ENCODE results near the gene B3GNT3.

Gene B3GNT3, protein sequence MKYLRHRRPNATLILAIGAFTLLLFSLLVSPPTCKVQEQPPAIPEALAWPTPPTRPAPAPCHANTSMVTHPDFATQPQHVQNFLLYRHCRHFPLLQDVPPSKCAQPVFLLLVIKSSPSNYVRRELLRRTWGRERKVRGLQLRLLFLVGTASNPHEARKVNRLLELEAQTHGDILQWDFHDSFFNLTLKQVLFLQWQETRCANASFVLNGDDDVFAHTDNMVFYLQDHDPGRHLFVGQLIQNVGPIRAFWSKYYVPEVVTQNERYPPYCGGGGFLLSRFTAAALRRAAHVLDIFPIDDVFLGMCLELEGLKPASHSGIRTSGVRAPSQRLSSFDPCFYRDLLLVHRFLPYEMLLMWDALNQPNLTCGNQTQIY

DNA sequence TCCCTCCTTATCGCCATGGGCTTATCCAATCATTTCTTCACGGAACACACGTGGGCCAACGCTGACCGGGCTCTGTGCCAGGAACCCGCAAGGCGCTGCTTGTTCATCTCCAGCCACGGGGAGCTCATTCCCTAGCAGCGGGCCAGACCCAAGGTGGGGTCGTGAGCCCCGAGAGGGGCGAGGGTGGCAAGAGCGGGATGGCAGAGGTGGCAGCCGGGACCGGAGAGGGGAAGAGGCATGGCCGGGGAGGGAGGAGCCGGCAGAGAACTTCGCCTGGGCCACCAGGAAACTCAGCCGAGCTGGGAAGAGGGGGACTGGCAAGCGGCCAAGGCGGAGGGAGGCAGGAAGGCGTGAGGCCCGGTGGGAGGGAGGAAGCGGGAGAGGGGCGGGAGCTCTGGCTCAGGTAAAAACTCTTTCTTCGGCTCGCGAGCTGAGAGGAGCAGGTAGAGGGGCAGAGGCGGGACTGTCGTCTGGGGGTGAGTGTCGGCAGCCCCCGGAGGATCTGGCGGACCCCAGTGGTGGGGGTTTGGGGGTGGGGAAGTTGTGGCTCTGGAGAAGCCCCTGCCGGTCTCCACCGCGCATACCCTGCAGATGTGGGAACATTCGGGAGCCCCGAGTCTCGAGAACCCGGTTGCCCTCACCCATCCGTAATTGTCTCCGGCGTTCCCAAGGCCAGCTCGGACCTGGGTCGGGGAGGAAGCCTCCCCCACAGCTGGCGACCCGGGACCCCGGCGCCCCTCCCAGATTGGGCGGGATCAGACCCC lies at the start of gene B3GNT3:
Gene B3GNT3, plus strand, starts transcription at position 408 of the 764 bp plus-strand sequence. CDS start 12,670 bp downstream, outside the sequence.
- DNase-seq, result no peak

DNA sequence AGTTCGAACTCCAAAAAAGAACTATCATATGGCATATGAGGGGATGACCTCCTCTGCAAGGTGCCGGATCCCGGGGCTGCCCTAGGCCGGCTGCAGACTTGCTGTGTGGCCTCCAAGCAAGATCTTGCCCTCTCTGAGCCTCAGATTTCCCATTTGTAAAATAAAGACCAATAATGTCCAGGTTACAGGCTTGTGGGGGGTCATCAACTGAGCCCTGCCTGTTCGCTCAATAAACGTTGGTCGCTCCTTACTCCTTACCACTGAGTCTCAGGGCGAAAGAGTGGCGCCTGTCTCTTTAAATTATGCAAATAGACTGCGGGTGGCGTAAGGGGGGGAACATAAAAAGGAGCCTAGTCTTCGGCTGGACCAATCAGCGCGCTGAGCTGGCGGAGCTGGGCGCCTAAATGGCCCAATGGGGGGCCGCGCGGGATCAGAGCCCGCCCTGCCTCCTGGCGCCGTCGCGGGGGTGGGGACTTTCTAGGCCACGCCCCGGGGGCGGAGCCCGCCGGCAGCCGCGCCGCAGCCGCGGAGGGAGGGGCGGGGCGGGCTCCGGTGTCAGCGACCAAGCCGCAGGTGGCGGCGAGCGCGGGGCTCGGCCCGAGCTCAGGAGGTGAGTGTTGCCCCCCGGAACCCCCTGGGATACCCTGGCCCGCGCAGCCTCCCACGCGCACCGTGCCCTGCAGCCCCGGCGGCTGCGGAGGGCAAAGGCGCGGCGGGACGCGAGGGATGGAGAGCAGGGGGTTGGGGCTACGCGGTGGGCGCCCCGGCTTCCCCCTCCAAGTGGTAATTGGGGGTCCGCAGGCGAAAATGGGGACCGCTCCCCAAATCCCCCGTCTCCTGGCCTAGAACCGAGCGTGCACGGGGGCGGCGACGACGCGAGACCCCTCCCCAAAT lies 47.5 kb upstream of the B3GNT3 start:
- peak; percentile 94 for DNase-seq

DNA sequence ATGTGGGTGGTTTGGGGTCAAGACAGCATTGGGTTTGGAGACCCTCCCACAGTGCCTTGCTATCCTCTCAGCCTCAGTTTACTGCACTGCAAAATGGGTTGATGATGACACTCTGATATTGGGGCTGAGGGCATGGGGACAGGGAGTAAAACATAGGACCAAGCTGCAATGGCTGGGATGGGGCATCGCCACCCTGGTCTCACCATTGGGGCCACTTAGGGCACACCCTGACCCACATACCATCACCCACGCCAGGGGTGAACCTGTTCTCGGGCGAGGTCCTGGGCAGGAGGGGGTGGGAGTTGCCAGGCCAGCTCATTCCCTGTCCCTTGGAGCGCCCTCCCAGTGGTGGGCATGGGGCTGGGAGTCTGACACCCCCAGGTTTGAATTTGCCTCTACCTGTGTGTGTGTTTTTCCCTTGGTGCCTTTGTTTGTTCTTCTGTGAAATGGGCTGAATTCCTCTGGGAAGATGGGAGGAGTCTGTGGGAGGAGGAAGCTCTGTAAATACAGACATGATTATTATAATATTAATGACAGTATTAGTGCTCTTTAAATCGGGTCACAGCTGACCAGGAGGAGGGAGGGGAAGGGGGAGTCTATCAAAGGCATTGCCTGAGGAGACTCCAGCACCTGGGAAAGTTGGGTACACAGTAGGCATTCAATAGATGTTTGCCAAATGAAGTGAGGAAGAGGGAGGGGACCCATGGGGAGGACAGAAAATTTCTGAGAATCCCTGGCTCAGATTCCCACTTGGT lies 45.9 kb upstream of the B3GNT3 start:
- DNase-seq, result no peak

DNA sequence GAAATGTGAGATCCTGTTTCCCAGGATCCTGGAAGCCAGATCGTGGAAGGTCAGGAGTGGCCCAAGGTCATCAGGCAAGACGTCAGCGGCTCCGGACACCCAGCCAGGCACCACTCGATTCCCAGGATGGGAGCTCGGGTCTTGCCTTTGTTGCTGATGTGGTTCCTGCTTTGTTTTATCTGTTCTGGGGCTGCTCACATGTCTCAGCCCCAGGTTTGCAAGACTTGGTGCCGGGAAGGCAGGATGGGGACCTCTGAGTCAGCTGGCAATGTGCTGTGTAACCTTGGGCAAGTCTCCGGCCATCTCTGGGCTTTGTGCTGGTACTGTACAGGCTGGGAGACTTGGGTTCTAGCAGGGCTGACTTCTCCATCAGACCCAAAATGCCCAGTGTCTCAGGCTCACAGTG lies 45.0 kb upstream of the B3GNT3 start:
- DNase-seq, result no peak

DNA sequence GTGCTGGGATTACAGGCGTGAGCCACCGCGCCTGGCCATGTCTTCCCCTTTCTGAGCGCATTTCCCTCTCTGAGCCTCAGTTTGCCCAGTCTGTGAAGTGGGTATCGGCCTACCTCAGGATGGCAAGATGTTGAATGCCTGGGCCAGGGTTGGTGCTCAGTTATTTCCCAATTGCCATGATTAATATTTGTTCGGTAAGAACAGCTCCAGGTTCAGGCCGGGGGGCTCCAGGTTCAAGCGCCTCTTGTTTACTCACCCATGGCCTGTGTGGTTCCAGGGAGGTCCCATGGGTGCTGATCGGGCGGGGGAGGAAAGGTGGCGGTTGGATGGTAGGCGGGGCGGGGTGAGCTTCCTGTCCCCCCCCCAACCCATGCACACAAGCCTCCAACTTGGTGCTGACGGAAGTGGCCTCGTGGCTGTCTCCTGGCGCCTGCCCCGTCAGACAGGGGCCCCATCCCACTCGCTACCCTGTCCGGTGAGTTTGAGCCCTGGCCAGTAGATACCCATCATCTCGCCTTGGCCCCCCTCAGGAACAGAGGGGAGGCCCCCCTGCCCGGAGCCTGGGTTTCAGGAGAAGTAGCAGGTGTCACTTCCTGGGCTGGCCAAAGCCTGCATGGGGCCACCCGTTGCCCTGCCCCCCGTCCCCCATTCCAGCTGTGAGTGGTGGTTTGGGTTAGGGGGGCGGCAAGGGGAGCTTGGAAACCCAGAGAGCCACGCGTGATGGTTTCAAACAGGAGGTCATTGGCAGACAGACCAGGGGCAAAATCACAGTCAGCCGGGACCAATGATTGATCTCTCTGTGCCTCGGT lies 43.6 kb upstream of the B3GNT3 start, which contains the start of gene FCHO1:
Gene FCHO1, plus strand, starts transcription at position 375 of the 809 bp plus-strand sequence. CDS start 3,688 bp downstream, outside the sequence.
- peak; percentile 91 for DNase-seq

DNA sequence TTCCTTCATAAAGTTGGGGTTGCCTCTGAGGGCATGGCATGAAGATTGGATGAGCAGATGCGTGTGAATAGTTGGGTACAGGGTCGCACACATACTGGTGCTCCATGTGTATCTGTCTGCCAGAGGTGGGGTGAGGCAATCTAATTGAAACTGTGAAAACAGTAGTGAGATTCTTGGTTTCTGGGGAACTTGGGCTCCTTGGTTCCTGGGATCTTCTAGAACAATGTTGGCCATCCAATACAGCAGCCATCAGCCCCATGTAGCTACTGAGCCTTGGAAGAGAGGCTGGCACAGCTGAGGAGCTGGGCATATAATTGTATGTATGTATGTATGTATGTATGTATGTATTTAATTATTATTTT lies 43.0 kb upstream of the B3GNT3 start:
- no peak for DNase-seq

DNA sequence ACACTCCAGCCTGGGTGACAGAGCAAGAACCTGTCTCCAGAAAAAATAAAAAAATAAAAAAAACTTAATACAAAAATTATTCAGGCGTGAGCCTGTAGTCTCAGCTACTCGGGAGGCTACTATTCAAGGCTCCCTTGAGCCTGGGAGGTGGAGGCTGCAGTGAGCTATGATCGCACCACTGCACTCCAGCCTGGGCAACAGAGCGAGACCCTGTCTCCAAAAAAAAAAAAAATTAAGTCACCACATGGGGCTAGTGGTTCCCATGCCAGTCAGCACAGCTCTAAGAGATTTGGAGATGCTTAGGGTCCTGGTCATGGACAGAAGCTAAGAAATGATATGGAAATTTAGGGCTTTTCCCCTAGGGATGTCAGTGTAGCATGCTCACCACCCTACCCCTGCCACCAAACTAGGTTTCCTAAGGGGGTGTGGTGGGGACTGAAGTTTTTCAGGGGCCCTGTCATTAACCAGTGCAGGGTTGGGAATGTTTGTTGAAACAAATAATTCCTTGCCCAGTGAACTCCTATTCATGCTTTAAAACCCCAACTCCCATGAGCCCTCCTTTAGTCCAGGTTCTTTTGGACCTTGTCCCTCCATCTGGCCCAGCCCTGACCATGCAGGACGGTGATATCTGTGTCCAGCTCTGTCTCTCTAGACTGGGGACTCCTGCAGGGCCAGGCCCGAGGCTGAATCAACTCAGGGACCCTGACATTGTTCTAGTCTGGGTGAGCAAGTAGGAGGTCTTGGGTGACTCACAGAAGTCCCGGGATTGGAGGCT lies 41.9 kb upstream of the B3GNT3 start:
- DNase-seq, result no peak

DNA sequence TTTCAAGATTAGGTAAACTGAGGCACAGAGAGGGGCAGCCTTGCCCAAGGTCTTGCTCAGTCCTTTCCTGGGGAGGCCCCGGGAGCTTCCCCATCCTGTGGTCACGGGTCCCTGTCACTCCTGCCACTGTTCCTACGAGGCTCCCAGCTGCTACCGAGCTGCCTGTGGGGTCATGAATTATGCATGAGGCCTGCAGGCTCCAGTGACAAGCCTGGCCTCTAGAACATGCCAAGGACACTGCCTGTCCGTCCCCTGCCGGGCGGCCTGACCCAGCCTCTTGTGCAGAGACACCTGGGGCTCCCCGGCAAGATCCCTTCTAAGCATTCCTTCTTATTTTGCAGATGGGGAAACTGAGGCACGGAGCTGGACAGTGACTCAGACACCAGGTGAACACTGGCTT lies 41.0 kb upstream of the B3GNT3 start:
- DNase-seq, result no peak

DNA sequence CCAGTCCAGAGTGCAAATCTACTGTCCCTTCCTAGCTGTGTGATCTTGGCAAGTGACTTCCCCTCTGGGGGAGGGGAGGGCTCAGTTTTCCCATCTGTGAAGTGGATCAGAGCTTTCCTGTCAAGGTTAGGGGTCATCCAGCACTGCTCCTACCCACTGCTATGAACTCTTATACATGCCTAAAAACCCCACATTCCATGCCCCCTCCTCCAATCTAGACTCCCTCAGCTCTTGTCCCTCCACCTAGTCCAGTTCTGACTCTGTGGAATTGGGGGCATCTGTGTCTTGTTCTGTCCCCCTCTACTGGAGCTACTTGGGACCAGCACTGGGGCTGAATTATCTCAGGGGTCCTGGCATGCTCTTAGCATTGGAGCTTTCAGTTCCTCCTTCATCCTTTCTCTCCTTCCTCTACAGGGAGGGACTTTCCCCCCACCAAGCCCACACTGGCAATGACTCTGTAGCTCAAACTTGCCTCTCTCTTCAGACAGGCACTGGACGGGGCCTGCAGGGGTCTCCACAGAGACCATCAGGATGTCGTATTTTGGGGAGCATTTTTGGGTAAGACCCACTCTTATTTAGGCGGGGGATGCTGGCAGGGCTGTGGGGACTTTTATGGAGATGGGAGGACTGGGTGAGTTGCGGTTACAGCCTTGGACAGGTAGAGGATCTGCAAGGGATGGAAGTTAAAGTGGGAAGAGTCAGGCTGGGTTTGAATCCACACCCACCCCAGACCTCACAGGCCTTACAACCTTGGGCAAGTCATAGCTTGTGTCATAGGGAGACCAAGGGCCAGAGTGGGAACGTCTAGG lies 40.1 kb upstream of the B3GNT3 start:
- no peak for DNase-seq

DNA sequence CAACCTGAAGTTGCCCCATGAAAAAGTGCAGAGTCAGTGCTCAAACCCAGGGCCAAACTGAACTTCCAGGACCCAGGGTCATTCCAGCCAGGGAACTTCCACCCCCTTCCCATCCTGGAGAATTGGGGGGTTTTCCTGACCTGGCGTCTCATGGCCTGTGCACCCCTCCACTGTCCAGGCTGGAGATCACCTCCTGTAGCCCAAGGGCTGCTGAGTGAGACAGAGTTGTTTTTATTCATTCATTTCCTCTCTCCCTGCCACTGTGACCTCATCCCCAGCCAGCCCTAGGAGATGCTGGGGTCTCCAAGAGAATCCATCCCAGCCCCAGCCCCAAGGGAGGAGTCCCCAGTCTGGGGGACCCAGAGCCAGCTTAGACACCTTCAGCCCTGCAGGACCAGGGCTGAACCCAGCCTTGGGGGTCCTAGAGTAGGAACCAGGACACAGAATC lies 39.5 kb upstream of the B3GNT3 start:
- DNase-seq, result no peak

DNA sequence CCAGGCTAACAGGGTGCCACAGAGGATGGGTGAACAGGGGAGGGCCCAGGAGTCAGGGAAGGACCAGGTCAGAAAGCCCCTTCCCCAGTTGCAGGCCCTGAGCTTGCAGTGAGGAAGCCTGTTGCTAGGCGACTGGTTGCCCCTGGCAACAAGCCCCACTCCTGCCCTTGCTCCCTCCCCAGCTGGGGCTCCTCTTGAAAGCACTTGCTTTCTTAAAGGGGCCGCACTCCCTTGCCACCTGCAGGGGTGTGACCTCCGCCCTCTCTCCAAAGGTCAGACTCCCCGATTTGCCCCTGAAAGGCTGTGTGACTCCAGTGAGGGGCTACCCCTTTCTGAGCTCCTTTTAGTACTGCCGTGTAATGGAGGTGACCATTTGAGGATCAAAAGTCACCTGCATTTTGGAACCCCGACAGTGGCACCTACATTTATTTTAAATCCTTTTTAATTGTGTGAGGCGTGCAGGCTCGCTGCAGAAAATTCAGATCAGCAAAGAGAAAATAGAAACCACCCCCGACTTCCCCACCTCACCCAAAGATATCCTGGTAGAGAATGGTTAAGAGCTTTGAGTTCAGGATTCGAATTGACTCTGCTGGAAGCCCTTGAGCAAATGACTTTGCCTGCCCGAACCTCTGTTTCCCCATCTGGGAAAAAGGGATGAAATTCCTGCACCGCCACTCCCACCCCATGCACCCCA lies 38.8 kb upstream of the B3GNT3 start:
- DNase-seq, result no peak

DNA sequence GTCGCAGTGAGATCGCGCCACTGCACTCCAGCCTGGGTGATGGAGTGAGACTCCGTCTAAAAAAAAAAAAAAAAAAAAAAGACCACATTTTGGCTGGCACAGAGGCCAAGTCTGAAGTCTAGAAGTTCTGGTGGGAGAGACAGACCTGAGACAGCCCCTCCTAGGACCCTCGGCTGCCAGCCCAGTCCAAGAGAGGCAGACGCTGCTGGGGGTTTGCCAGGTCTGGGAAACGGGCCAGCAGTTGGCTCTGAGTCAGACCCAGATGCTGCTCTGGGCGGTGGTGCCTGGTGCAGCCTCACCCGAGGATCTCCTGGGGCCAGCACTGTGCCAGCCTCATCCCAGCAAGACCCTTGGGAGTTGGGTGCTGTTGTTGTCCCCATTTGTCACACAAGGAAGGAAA lies 37.8 kb upstream of the B3GNT3 start:
- no peak for DNase-seq

DNA sequence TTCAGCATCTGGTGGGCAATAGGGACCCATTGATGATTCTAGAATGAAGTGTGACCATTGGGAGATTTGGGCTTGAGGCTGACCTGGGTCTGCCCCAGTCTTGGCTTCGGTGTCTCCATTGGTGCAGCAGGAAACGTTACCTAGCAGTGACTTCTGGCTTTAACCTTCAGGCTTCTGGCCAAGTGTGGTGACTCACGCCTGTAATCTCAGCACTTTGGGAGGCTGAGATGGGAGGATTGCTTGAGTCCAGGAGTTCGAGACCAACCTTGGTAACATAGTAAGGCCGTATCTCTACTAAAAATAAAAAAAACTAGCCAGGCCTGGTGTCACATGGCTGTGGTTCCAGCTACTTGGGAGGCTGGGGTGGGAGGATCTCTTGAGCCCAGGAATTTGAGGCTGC lies 36.4 kb upstream of the B3GNT3 start:
- no peak for DNase-seq

DNA sequence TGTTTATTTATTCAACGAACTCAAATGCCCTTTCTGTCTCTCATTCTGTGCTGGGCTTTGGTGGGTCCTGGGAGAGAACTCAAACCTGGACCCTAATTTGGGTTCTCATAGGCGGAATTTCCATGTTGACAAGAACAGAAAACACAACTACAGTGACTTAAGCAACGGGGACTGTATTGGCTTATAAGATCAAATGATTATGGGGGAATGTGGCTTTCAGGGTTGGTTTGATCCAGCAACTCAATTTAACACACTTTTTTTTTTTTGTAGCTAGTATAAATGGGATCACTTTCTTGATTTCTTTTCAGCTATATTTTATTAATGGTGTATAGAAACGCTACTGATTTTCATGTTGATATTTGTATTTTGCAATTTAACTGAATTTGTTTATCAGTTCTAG lies 33.8 kb upstream of the B3GNT3 start:
- DNase-seq, result no peak

DNA sequence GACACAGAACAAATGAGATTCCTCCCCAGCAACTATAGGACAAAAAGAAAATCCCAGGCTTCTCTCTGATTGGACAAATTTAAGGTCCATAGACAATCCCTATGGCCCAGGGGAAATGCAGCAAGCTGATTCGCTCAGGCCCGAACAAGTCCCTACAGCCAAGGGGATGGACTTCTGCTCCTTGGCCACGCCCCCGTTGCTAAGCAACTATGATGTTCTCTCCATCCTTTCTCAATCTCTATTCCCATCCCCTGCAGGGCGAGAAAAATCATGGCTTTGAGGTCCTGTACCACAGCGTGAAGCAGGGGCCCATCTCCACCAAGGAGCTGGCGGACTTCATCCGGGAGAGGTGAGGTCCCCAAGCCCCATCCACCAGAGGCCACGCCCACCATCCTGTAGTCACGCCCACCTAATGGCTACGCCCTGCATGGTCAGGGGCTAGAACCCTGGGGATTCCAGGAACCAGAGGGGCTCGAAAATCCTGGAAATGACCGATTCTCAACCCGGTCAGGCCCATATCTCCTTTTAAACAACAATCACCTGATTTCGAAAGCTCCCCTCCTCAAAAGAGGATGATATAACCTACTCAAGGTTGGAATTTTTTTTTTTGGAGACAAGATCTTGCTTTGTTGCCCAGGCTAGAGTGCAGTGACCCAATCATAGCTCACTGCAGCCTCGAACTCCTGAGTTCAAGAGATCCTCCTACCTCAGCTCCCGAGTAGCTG lies 32.3 kb upstream of the B3GNT3 start:
- no peak for DNase-seq

DNA sequence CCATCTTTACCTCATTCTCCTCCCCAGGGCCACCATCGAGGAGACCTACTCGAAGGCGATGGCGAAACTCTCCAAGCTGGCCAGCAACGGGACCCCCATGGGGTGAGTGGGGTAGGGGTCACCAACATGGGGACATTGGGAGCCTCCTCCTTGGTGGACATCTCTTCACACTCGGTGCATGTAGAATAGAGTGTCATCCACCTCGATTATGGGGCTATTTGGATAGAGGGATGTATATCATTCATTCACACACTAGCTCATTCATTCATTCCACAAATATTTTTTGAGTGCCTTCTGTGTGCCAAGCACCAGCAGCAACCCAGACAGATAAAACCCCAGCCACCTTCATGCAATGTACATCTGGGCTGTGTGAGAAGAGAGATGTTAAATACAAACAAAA lies 30.6 kb upstream of the B3GNT3 start:
- no peak for DNase-seq

DNA sequence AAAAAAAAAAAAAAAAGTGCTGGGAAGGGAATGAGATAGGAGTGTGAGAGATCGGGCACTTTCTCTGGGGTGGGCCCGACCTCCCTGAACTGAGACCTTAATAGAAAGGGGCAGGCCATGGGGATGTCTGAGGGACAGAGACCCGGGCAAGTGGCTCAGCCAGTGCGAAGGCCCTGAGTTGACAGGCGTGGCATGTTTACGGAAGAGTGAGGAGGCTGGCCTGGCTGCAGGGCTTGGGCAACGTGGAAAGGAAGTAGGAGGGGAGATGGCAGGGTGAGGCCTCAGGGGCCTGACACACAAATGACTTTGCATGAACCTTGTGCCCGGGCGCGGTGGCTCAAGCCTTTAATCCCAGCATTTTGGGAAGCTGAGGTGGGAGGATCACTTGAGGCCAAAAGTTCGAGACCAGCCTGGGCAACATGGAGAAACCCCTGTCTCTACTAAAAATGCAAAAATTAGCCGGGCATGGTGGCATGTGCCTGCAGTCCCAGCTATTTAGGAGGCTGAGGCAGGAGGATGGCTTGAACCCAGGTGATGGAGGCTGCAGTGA lies 29.8 kb upstream of the B3GNT3 start:
- no peak for DNase-seq

DNA sequence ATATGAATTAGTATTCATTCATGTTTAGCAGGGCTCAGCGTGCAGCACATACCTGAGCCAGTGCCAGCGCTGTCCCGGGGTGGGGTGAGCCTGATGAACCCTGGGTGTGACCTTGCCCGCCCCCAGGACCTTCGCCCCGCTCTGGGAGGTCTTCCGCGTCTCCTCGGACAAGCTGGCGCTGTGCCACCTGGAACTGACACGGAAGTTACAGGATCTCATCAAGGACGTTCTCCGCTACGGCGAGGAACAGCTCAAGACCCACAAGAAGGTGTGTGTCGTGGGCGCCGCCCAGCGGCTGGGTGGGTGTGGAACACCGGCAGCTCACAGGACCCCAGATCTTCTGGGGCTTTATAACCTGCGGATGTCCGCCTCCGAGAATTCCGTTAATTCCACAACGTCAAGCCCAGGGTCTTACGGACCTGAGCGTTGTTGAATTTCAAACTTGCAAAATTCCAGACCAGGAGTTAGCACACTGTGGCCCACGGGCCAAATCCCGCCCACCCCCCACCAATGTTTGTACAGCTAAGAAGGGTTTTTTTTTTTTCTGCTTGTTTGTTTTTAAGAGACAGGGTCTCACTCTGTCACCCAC lies 28.3 kb upstream of the B3GNT3 start:
- no peak for DNase-seq
